ENCODE measurements around the gene RAPGEF2.
"Not testable (repeated sequence)": the region's sequence is repeated elsewhere in the genome, so short reads cannot be mapped to it uniquely, and the experiment has no call there.

The RAPGEF2 gene

DNA sequence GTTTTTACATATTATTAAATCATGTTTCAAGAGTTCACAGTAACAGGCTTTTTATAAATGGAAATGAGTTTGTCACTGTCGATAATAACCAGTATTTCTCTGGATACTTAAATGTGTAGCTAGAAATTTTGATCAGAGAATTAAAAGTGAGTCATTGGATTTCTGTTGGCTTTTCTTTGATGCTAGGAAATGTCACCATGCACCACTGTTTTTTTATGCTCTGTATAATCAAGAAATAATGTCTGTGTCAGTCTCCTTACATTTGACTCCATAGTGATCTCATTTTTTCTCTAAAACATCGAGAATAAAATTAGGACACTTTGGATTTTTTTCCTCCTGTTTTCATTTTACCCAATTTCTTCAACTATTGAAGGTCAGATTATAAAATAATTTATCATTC, 234.2 kb downstream of the RAPGEF2 start:
- no peak for DNase-seq

DNA sequence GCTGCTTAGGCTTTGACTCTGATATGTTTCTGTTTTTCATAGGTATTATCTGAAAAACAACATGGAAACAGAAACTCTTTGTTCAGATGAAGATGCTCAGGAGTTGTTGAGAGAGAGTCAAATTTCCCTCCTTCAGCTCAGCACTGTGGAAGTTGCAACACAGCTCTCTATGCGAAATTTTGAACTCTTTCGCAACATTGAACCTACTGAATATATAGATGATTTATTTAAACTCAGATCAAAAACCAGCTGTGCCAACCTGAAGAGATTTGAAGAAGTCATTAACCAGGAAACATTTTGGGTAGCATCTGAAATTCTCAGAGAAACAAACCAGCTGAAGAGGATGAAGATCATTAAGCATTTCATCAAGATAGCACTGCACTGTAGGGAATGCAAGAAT, 238.6 kb downstream of the RAPGEF2 start:
- no peak for DNase-seq

DNA sequence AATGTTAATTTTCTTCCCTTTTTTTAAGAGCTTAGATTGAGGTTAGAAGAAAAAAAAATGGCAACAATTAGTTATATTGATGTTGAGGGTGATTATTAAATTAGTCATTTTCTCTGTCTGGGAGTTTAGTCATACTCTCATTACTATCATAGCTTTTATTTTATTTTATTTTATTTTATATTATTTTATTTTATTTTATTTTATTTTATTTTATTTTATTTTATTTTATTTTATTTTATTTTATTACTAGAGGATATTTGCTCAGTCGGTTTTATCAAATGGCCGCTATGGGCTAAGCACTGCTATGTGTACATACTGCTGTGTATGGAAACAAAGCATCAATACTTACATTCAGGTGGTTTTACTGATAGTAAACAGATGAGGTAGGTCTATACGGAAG, 239.5 kb downstream of the RAPGEF2 start:
- no peak for DNase-seq

DNA sequence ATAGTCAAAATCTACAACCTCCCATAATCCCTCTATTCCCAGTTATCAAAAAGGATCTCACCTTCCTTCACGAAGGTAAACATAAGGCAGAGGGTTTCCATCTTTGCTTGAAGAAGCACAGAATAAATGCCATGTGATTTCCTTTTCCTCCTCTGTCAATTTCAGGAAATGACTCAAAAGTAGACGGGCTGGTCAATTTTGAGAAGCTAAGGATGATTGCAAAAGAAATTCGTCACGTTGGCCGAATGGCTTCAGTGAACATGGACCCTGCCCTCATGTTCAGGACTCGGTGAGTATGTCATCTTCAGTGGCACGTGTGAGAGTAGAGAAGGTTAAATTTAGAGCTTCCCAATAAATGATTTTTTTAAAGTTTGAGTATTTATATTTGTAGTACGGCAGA, 240.2 kb downstream of the RAPGEF2 start:
- DNase-seq = no peak

DNA sequence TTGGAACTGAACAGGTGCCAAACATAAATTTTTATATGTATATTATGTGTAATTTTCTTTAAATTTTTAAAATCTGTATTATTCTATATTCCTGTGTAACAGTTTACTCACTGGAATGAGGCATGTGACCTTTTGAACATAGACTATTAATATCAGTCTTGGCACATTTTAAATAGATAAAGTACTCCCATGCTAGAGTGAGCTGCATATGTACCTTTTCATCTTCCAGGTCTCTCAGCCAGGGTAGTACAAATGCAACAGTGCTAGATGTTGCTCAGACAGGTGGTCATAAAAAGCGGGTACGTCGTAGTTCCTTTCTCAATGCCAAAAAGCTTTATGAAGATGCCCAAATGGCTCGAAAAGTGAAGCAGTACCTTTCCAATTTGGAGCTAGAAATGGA, 242.0 kb downstream of the RAPGEF2 start:
- no peak for DNase-seq

DNA sequence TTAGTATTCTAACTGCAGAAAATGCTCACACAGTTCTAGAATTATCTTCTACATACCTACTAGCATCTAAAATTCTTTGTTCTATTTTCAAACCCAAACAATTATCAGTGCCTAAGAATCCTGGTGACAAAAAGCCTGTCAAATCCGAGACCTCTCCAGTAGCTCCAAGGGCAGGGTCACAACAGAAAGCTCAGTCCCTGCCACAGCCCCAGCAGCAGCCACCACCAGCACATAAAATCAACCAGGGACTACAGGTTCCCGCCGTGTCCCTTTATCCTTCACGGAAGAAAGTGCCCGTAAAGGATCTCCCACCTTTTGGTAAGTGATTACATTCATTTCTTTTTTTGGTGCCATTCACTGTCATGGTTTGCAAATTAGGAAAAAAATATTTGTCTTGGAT, 243.8 kb downstream of the RAPGEF2 start:
- DNase-seq = no peak

DNA sequence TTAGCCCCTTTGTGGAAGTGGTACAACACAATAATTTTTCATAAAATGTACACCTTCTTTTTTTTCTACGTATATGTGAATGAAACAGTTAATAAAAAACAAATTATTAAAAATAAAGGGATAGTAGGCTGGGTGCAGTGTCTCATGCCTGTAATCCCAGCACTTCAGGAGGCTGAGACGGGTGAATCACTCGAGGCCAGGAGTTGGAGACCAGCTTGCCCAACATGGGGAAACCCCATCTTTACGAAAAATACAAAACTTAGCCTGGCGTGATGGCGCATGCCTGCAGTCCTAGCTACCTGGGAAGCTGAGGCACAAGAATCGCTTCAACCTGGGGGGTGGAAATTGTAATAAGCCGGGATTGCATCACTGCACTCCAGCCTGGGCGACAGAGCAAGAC, 244.9 kb downstream of the RAPGEF2 start:
- DNase-seq = no peak

DNA sequence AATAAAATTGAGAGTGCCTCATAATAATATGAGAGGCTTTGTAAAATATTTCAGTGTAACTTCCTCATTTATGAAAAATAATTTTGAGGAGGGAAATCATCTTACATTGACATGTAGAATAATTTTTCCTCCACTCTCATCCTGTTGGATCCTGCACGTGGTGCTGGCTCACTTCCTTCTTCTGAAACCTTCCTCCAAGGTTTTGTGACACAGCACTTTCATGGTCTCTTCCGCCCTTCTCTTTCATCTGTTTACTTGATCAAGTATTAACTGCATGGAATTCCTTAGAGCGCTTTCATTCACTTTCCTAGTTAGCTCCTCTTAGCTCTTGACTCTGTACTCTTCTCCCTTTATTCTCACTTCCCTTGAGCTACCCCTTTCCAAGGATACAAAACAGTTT, 246.5 kb downstream of the RAPGEF2 start:
- no peak for DNase-seq

DNA sequence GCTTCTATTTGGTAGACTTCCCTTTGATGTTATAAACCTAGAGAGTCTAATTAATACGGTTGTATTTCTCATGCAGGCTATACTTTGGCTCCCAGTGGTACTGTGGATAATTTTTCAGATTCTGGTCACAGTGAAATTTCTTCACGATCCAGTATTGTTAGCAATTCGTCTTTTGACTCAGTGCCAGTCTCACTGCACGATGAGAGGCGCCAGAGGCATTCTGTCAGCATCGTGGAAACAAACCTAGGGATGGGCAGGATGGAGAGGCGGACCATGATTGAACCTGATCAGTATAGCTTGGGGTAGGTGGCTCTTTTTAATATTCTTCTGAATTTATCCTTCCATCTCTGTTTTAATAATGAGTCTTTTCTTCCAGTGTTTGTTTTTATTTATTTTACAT, 249.7 kb downstream of the RAPGEF2 start:
- no peak for DNase-seq

DNA sequence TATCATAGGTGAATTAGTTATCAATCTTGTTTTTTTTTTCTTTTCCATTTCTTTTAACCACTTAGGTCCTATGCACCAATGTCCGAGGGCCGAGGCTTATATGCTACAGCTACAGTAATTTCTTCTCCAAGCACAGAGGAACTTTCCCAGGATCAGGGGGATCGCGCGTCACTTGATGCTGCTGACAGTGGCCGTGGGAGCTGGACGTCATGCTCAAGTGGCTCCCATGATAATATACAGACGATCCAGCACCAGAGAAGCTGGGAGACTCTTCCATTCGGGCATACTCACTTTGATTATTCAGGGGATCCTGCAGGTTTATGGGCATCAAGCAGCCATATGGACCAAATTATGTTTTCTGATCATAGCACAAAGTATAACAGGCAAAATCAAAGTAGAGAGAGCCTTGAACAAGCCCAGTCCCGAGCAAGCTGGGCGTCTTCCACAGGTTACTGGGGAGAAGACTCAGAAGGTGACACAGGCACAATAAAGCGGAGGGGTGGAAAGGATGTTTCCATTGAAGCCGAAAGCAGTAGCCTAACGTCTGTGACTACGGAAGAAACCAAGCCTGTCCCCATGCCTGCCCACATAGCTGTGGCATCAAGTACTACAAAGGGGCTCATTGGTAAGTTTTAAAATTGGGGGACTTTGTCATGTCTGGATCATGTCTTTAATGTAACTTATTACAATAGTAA, 250.7 kb downstream of the RAPGEF2 start:
- DNase-seq = no peak

DNA sequence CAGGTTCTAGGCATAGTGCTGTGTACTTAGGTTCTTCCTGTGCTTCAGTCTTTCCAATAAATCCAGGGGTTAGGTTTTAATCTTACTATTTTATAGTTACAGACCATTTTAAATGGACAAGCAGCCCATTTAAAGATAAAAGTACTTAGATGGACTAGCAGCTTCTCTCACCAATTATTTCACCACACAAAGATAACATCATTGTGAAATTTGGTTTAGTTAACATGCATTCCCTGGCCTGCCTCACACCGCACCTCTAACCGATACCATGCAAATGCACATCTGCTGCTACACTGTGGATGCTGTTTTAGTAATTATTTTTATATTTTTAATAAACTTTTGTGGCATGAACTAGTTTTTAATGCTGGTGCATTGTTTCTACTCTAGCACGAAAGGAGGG, 252.6 kb downstream of the RAPGEF2 start:
- DNase-seq = no peak

DNA sequence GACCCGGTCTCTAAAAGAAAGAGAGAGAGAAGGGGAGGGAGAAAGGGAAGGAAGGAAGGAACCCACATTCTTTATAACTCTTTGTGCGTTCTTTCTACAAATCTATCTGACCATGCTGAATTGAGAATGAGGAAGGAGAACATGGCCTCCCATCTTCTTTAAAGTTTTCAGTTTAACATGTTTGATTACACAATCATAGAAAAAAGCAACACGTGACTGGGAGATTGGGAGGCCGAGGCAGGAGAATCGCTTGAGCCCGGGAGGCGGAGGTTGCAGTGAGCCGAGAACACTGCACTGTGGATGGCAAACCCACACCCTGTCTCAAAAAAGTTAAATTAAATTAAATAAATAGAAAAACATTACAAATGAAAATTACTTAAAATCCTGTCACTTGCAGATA, 254.5 kb downstream of the RAPGEF2 start:
- DNase-seq = no peak

DNA sequence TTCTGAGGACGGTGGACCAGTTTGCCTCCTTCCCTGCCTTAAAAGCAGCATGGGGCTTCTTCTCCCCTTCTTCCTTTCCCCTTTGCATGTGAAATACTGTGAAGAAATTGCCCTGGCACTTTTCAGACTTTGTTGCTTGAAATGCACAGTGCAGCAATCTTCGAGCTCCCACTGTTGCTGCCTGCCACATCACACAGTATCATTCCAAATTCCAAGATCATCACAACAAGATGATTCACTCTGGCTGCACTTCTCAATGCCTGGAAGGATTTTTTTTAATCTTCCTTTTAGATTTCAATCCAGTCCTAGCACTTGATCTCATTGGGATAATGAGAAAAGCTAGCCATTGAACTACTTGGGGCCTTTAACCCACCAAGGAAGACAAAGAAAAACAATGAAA, 255.3 kb downstream of the RAPGEF2 start:
- no peak for DNase-seq

DNA sequence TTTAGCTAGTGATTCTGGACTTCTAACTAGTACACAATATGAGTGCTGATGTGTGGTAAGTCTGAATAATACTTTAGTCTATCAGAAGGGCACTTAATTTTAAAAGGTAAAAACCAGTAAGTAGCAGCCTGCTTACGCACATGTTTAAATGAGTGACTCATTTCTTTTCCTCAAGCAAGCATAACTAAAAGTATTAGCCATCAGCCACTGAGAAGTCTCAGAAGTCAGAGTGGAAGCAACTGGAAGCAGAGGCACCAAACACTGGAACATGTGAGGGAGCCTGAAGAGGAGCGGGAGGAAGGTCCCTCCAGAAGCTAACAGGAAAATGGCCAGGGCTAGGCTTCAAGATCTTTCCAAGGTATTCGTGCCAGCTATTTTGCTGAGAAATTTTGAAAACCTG, 257.7 kb downstream of the RAPGEF2 start:
- no peak for DNase-seq

DNA sequence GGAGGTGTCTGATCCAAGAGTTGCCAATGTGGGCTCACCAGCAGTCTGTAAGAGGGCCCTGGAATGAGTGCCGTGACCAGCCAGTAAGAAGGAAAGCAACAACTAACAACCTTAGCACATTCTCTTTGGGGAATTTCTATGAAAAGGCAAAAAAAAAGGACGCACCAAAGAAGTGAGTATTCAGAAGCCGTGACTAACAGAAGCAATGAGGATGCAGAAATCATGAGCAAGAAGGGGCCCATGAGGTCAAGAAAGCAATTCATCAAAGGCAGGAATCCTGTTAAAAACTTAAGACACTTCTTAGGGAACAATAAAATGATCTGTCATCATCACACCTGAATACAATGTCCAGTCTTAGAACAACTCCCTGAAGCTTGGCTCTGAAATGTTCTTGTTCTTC, 260.5 kb downstream of the RAPGEF2 start:
- no peak for DNase-seq

DNA sequence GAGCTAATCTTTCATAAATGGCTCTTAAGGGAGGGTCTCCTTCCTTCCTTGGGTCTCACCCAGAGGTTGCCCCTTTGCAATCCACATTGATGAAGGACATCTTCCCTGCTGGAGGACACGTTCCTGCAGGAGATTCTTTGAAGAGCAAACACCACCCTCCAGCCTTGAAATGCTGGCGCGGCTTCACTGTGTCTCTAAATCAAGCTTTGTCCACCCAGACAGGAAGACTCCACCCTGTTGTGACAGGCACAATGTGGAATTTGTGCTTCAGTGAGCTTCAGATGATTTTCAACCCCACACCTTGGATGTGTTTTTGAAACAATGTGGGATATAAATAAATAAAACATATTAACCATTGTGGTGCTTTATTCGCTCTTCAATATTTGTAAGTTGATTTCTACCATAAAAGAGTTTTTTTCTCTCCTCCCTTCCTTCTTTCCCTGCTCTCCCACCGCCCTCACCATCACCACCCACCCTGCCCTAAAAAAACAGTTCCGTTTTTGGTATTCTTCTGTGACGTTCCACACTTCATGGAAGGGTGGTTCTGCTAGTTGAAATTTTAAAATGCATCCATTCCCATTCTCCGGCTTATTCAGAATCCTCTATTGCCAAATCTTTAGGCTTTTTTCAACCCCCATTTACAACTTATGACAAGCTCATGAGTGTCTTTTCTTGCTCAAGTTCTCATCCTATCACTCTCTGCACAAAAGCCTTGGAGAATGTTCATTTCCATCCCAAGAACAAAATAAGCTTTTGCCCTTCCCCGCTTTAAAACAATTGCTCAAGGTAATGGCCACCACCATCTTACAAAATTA, 264.3 kb downstream of the RAPGEF2 start:
- no peak for DNase-seq

DNA sequence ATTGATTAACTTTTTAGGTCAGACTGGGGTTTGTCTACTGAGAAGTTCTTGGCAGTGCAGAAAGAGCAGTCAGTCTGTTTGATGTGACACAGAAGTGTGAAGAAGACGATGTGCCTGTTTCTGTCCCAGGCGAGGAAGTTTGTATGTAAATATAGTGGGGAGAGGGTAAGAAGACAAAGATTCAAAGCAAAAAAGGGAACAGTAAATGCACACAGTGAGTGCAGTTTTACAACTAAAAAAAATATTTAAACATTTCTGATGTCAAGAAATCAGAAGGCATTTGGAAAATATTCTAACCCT, 264.9 kb downstream of the RAPGEF2 start:
- DNase-seq = no peak

DNA sequence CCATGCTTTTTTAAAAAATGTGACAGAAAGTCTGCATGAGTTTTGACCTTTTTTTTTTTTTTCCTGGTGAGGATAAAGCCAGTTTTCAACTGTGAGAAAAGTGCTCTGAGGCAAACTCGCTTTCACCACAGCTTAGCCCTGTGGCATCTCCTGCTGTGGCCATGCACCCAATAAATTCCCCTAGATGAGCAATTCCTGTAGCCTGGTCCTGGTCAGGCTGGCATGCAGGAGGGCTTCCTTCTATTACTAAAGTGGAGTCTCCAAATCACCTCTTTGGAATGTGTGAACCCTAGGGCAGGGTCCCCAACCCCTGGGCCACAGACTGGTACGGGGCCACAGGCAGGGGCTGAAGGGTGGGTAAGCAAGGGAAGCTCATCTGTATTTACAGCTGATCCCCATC, 265.4 kb downstream of the RAPGEF2 start:
- DNase-seq = no peak

DNA sequence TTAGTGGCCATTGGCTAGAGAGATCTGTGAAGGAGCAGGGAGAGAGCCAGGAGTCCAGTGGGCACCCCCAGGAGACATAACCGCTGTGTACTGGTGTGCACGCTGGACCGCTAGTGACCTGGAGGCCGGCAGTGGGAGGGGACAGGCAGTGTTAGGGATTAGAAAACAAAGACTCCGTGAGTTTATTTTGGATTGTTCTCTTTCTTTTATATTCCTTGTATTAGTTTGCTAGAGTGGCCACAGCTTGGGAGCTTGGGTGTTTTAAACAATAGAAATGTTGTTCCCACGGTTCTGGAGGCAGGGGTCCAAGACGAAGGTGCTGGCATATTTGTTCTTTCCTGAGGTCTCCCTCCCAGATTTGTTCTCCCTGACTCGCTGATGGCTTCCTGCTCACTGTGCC, 266.4 kb downstream of the RAPGEF2 start:
- DNase-seq = no peak

DNA sequence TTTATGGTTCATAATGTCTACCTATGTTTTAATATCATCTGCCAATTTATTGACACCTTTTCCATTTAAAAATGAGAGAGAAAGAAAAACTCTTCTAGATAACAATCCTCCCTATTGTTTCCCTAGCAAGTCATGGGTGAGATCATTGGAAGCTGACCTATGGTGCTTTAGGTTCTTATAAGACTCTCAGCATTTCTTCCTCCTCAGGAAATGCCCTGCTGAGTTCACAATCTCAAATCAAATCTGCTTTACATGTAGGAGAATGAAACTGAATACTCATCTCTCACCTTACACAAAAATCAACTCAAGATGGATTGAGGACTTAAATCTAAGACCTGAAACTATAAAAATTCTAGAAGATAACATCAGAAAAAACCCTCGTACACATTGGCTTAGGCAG, 267.4 kb downstream of the RAPGEF2 start:
- DNase-seq = no peak

DNA sequence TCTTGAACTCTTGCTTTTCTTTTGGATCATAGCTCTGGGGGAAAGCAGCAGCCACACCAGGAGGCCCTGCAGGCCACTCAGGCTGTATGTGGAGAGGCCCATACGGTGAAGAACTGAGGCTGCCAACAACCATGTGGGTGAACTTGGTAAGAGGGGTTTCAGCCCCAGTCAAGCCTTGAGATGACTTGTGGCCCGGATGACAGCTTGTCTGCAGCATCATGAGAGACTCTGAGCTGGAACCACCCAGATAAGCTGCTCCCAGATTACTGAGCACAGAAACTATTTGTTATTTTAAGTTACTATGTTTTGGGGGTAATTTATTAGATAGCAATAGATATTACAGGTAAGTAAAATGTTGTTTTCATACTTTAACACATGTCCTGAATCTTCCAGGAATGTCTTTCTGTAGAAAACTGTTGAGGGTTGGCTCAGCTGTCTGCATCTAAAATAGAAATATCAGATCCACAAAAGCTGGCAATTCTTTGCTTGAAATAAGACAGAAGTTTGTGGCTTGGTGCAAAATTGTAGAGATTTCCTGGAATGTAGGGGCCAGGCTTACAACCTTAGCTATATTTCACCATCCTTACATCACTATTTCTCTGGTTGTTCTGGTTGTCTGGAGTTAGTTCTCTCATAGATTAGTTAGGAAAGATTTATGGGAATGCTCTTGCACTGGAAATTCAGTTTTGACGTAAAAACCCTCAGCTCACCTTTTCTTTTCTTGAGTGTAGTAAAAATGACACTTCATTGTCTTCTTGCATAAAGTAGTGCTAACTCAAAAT, 272.1 kb downstream of the RAPGEF2 start:
- DNase-seq = no peak

DNA sequence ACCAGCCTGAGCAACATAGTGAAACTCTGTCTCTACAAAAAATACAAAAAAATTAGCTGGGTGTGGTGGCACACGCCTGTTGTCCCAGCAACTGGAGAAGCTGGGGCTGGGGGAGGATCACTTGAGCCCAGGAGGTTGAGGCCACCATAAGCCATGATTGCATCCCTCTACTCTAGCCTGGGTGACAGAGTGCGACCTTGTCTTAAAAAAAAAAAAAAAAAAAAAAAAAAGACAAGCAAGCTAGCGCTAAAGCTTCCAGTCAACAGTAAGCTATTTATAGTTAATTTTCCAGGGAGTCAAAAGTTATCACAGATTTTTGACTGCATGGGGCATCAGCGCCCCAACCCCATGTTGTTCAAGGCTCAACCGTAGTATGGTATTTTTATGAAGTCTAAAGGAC, 273.4 kb downstream of the RAPGEF2 start:
- DNase-seq = no peak

DNA sequence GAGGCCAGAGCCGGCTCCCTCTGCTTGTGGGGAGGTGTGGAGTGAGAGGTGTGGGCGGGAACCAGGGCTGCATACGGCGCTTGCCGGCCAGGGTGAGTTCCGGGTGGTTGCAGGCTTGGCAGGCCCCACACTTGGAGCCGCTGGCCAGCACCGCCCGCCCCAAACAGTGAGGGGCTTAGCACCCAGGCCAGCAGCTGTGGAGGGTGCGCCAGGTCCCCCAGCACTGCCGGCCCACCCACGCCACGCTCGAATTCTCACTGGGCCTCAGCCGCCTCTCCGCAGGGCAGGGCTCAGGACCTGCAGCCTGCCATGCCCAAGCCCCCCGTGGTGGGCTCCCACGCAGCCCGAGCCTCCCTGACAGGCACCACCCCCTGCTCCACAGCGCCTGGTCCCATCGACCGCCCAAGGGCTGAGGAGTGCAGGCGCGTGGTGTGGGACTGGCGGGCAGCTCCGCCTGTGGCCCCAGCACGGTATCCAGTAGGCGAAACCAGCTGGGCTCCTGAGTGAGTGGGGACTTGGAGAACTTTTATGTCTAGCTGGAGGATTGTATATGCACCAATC, 275.3 kb downstream of the RAPGEF2 start:
- DNase-seq = no peak

DNA sequence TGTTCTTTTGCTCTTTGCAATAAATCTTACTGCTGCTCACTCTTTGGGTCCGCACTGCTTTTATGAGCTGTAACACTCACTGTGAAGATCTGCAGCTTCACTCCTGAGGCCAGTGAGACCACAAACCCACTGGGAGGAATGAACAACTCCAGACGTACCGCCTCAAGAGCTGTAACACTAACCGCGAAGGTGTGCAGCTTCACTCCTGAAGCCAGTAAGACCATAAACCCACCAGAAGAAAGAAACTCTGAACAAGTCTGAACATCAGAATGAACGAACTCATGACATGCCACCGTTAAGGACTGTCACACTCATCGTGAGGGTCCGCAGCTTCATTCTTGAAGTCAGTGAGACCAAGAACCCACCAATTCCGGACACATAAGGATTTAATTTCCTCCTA, 276.2 kb downstream of the RAPGEF2 start:
- not testable (repeated sequence) for DNase-seq

Measured in DMS79 treated with DMSO at 0.1 percent for 48 hours (cell line).